Panc1 (cell line): Measurements from ENCODE around the gene MTOR.

Experiments
- CTCF ChIP-seq: fragments of 450-650 bp; IDR thresholded peaks from 2 replicates; pipeline ENCODE4 v1.5.1; 2017; ENCODE audit warnings: mild to moderate bottlenecking
- POLR2AphosphoS5 ChIP-seq: IDR thresholded peaks from 2 replicates; pipeline ENCODE4 v1.6.1; 2012; ENCODE audit warnings: mild to moderate bottlenecking, low read depth, low read length, moderate library complexity
- SIN3A ChIP-seq: IDR thresholded peaks from 2 replicates; pipeline ENCODE4 v1.6.1; 2012; ENCODE audit warnings: low read depth, mild to moderate bottlenecking, low read length, moderate library complexity, borderline replicate concordance; ENCODE audit not compliant: insufficient read depth
- TCF7L2 ChIP-seq: IDR thresholded peaks from 2 replicates; pipeline ENCODE4 v1.6.1; 2011; ENCODE audit warnings: mild to moderate bottlenecking, low read depth, low read length, inconsistent platforms
- TF ChIP-seq, protein P1 (sequence below), 2 experiments: IDR thresholded peaks; 2 replicates each; pipeline ENCODE4 v1.6.1; 2011 to 2012; ENCODE audit warnings: low read depth in 2 of 2, control low read depth in 1 of 2, low read length in 1 of 2, mild to moderate bottlenecking in 1 of 2, moderate library complexity in 1 of 2; ENCODE audit not compliant: insufficient read depth in 1 of 2

- no peak for TF ChIP-seq CTCF
- no peak for TF ChIP-seq POLR2AphosphoS5
- no peak for TF ChIP-seq TCF7L2
- TF ChIP-seq, protein P1, sequence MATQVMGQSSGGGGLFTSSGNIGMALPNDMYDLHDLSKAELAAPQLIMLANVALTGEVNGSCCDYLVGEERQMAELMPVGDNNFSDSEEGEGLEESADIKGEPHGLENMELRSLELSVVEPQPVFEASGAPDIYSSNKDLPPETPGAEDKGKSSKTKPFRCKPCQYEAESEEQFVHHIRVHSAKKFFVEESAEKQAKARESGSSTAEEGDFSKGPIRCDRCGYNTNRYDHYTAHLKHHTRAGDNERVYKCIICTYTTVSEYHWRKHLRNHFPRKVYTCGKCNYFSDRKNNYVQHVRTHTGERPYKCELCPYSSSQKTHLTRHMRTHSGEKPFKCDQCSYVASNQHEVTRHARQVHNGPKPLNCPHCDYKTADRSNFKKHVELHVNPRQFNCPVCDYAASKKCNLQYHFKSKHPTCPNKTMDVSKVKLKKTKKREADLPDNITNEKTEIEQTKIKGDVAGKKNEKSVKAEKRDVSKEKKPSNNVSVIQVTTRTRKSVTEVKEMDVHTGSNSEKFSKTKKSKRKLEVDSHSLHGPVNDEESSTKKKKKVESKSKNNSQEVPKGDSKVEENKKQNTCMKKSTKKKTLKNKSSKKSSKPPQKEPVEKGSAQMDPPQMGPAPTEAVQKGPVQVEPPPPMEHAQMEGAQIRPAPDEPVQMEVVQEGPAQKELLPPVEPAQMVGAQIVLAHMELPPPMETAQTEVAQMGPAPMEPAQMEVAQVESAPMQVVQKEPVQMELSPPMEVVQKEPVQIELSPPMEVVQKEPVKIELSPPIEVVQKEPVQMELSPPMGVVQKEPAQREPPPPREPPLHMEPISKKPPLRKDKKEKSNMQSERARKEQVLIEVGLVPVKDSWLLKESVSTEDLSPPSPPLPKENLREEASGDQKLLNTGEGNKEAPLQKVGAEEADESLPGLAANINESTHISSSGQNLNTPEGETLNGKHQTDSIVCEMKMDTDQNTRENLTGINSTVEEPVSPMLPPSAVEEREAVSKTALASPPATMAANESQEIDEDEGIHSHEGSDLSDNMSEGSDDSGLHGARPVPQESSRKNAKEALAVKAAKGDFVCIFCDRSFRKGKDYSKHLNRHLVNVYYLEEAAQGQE (IDR thresholded peaks at IDR 0.05; ENCODE audit: insufficient read depth in 1 of 2, low read depth in 2 of 2, low read length in 1 of 2), result no peak
- TF ChIP-seq SIN3A, result no peak
Measured at GRCh38 chr1:11293856-11294255, 31.5 kb upstream of the MTOR start.
